Panc1 (cell line): Measurements from ENCODE around the gene SIX3. TPM values are rescaled to one million over a fixed set of nuclear protein-coding genes. Genes with fewer than 3 reads are reported as not detected.

Source experiments
- ATAC-seq: fragments of 200-7000 bp; cut with Tn5 transposase; 2 replicates; pipeline ENCODE4 v1.9.1; 2020; ENCODE audit warnings: mild to moderate bottlenecking, moderate library complexity
- BruUV-seq: library from RNA; stranded (reverse); fragments of 400-500 nt; replicated peaks from 2 replicates; lab custom pipeline; 2021; lab: Mats Ljungman, UMichigan
- CTCF ChIA-PET: fragments of 300-600 bp; sonication (Branson Sonifier 250); formaldehyde crosslinking; loops from one replicate; lab custom pipeline; 2022; ENCODE audit warnings: antibody characterized with exemption; lab: Charles Lee
- POLR2A ChIA-PET: fragments of 300-600 bp; sonication (Branson Sonifier 250); formaldehyde crosslinking; loops from one replicate; lab custom pipeline; 2022; ENCODE audit warnings: antibody characterized with exemption; lab: Charles Lee
- DNase-seq: peaks from one replicate; pipeline ENCODE4 v3.0.0-alpha.2; 2010; ENCODE audit warnings: low read depth, low spot score
- H3K27ac ChIP-seq: 2 replicates; pipeline ENCODE4 v1.5.1; 2011; ENCODE audit warnings: mild to moderate bottlenecking, low read length, inconsistent platforms
- H3K27me3 ChIP-seq: fragments of 200-500 bp; sonication (Bioruptor generic); 2 replicates; pipeline ENCODE4 v1.6.0; 2014; ENCODE audit warnings: low read length, inconsistent platforms; ENCODE audit not compliant: control insufficient read depth, insufficient read depth
- H3K36me3 ChIP-seq: fragments of 200-500 bp; sonication (Bioruptor generic); 2 replicates; pipeline ENCODE4 v1.5.1; 2014; ENCODE audit warnings: inconsistent platforms, mild to moderate bottlenecking, low read length, moderate library complexity; ENCODE audit not compliant: control insufficient read depth, insufficient read depth
- H3K4me1 ChIP-seq: 2 replicates; pipeline ENCODE4 v1.5.1; 2011; ENCODE audit warnings: inconsistent platforms, mild to moderate bottlenecking, low read length, moderate library complexity; ENCODE audit not compliant: control insufficient read depth, insufficient read depth
- H3K4me3 ChIP-seq, 2 experiments: 2 replicates each; pipeline ENCODE4 v1.5.1; 2011 to 2012; ENCODE audit warnings: low read depth in 2 of 2, low read length in 2 of 2, mild to moderate bottlenecking in 2 of 2, inconsistent platforms in 1 of 2, moderate library complexity in 1 of 2
- H3K9me3 ChIP-seq: fragments of 200-500 bp; sonication (Bioruptor generic); 2 replicates; pipeline ENCODE4 v1.5.1; 2014; ENCODE audit warnings: low read depth, mild to moderate bottlenecking, inconsistent platforms, low read length, moderate library complexity; ENCODE audit not compliant: control insufficient read depth, insufficient read depth
- CTCF ChIP-seq: fragments of 450-650 bp; IDR thresholded peaks from 2 replicates; pipeline ENCODE4 v1.5.1; 2017; ENCODE audit warnings: mild to moderate bottlenecking
- POLR2AphosphoS5 ChIP-seq: IDR thresholded peaks from 2 replicates; pipeline ENCODE4 v1.6.1; 2012; ENCODE audit warnings: mild to moderate bottlenecking, low read depth, low read length, moderate library complexity
- REST ChIP-seq, 2 experiments: IDR thresholded peaks; 2 replicates each; pipeline ENCODE4 v1.6.1; 2011 to 2012; ENCODE audit warnings: low read depth in 2 of 2, control low read depth in 1 of 2, low read length in 1 of 2, mild to moderate bottlenecking in 1 of 2, moderate library complexity in 1 of 2; ENCODE audit not compliant: insufficient read depth in 1 of 2
- SIN3A ChIP-seq: IDR thresholded peaks from 2 replicates; pipeline ENCODE4 v1.6.1; 2012; ENCODE audit warnings: low read depth, mild to moderate bottlenecking, low read length, moderate library complexity, borderline replicate concordance; ENCODE audit not compliant: insufficient read depth
- TCF7L2 ChIP-seq: IDR thresholded peaks from 2 replicates; pipeline ENCODE4 v1.6.1; 2011; ENCODE audit warnings: mild to moderate bottlenecking, low read depth, low read length, inconsistent platforms
- in situ Hi-C: cut with HindIII; loops from 2 replicates; pipeline ENCODE4 v1.10.0; 2016; ENCODE audit warnings: low sequenced_read_pairs, low pct_unique_long_range_greater_than_20kb
- intact Hi-C: fragments of 100-400 bp; cut with micrococcal nuclease; formaldehyde crosslinking; loops from one replicate; pipeline ENCODE4 v1.10.0; 2022; ENCODE audit not compliant: unreplicated experiment
- total RNA-seq: library from RNA; stranded (reverse); gene quantifications from one replicate; pipeline ENCODE4 v1.2.1, GENCODE V29; 2021; ENCODE audit not compliant: unreplicated experiment

Gene SIX3
- total RNA-seq, 1 experiment from 2014 or later, result 0.21 TPM

- in situ Hi-C loops, result no loop called here
- ChIA-PET POLR2A (interaction anchor here (0.7 kb wide), 1 partner anchor 31 kb away, joined by 3 read pairs; no protein-coding TSS in a partner anchor), CTCF (interaction anchor here (0.6 to 1.5 kb wide), 3 partner anchors 478 to 586 kb away, joined by 3 to 9 read pairs (median 4); no protein-coding TSS in a partner anchor)
- H3K4me1 ChIP-seq, result 0 out of 2 replicates have a peak, but pooled peaks cover 4% of the 10 kb centered on the region
- no peaks in the 10 kb centered on the region; the same call in 1 of the 2 replicates for H3K27me3 ChIP-seq
- no peak overlapping the region for H3K27ac ChIP-seq
- intact Hi-C loops, result loop anchor here (5.0 to 10.0 kb wide), 3 partner anchors 565 to 913 kb away; no protein-coding TSS in a partner anchor
- DNase-seq, result no peak
- no peak overlapping the region for H3K4me3 ChIP-seq
- no peaks in the 10 kb centered on the region for H3K36me3 ChIP-seq
- no peak for TF ChIP-seq SIN3A
- TF ChIP-seq TCF7L2, result no peak
- TF ChIP-seq REST (IDR thresholded peaks at IDR 0.05; ENCODE audit: insufficient read depth in 1 of 2, low read depth in 2 of 2, low read length in 1 of 2), result no peak
- no peak for TF ChIP-seq POLR2AphosphoS5
- no TSS peak for BruUV-seq
- ATAC-seq, result no peak
- no peaks in the 10 kb centered on the region for H3K9me3 ChIP-seq
Measured at GRCh38 chr2:44957656-44958327, 16.3 kb downstream of the SIX3 start.

- POLR2A ChIA-PET, result no interaction called here
- Histone ChIP-seq H3K27me3 (no peaks in the 10 kb centered on the region), H3K9me3 (no peaks in the 10 kb centered on the region), H3K4me3 (no peak overlapping the region), H3K36me3 (no peaks in the 10 kb centered on the region), H3K4me1 (0 out of 2 replicates have a peak, but pooled peaks cover 4% of the 10 kb centered on the region), H3K27ac (no peak overlapping the region)
- intact Hi-C loops, result loop anchor here (5.0 to 10.0 kb wide), 3 partner anchors 568 to 915 kb away; no protein-coding TSS in a partner anchor
- DNase-seq (no peak), ATAC-seq (no peak)
- TF ChIP-seq TCF7L2 (no peak), REST (IDR thresholded peaks at IDR 0.05; ENCODE audit: insufficient read depth in 1 of 2, low read depth in 2 of 2, low read length in 1 of 2) (no peak), POLR2AphosphoS5 (no peak), CTCF (no peak), SIN3A (no peak)
- BruUV-seq, result no TSS peak
- CTCF ChIA-PET, result no interaction called here
- in situ Hi-C loops, result no loop called here
Measured at GRCh38 chr2:44959855-44960254, 18.4 kb downstream of the SIX3 start.
